IMR-90 (cell line): ENCODE data around the gene TMEM53. TPM values are rescaled to one million over a fixed set of nuclear protein-coding genes. Genes with fewer than 3 reads are reported as not detected.

Experiments
- ATAC-seq: fragments of 200-7000 bp; cut with Tn5 transposase; 2 replicates; pipeline ENCODE4 v1.9.1; 2020; ENCODE audit warnings: low read depth, mild to moderate bottlenecking, moderate library complexity
- BruUV-seq: library from RNA; stranded (reverse); fragments of 400-500 nt; replicated peaks from 2 replicates; lab custom pipeline; 2021; lab: Mats Ljungman, UMichigan
- CTCF ChIA-PET: fragments of 300-600 bp; formaldehyde crosslinking; extraction: SDS; loops from one replicate; lab custom pipeline; 2021; ENCODE audit warnings: antibody characterized with exemption; lab: Yijun Ruan, JAX
- POLR2A ChIA-PET: fragments of 300-600 bp; sonication (Branson Sonifier 250); formaldehyde crosslinking; loops from one replicate; lab custom pipeline; 2022; ENCODE audit warnings: antibody characterized with exemption; ENCODE audit not compliant: unreplicated experiment; lab: Charles Lee
- DNase-seq: peaks from one replicate; pipeline ENCODE4 v3.0.0; 2013
- H2AFZ ChIP-seq: replicated peaks from 2 replicates; pipeline ENCODE3; 2013; ENCODE audit warnings: low read length, mild to moderate bottlenecking; ENCODE audit not compliant: poor library complexity
- H2AK5ac ChIP-seq: 2 replicates; pipeline ENCODE4 v1.6.1; 2013; ENCODE audit warnings: low read depth, low read length, inconsistent platforms
- H2AK9ac ChIP-seq: replicated peaks from 2 replicates; pipeline ENCODE3; 2013; ENCODE audit warnings: mild to moderate bottlenecking, low read depth, low read length, moderate library complexity; ENCODE audit not compliant: poor library complexity
- H2BK120ac ChIP-seq: 2 replicates; pipeline ENCODE4 v1.6.1; 2013; ENCODE audit warnings: low read depth, low read length, inconsistent platforms
- H2BK15ac ChIP-seq: 3 replicates; pipeline ENCODE4 v1.6.1; 2013; ENCODE audit warnings: low read depth, low read length, inconsistent platforms
- H2BK20ac ChIP-seq: 2 replicates; pipeline ENCODE4 v1.6.1; 2013; ENCODE audit warnings: low read depth, mild to moderate bottlenecking, inconsistent platforms, low read length, moderate library complexity
- H2BK5ac ChIP-seq: 2 replicates; pipeline ENCODE4 v1.6.1; 2013; ENCODE audit warnings: mild to moderate bottlenecking, low read depth, low read length, inconsistent platforms; ENCODE audit not compliant: poor library complexity, severe bottlenecking
- H3K14ac ChIP-seq: replicated peaks from 2 replicates; pipeline ENCODE4 v1.6.1; 2013; ENCODE audit warnings: low read depth, low read length, inconsistent platforms
- H3K18ac ChIP-seq: 2 replicates; pipeline ENCODE4 v1.6.1; 2013; ENCODE audit warnings: low read depth, low read length, control low read depth
- H3K23ac ChIP-seq: 2 replicates; pipeline ENCODE4 v1.6.1; 2013; ENCODE audit warnings: low read depth, low read length, inconsistent platforms
- H3K27ac ChIP-seq: 2 replicates; pipeline ENCODE4 v1.5.1; 2013; ENCODE audit warnings: mild to moderate bottlenecking, control low read depth, low read length; ENCODE audit not compliant: insufficient read depth
- H3K27me3 ChIP-seq: 2 replicates; pipeline ENCODE4 v1.6.1; 2013; ENCODE audit warnings: low read length; ENCODE audit not compliant: control insufficient read depth, insufficient read depth
- H3K36me3 ChIP-seq: 2 replicates; pipeline ENCODE4 v1.6.1; 2013; ENCODE audit warnings: low read length, mixed read lengths; ENCODE audit not compliant: control insufficient read depth, insufficient read depth
- H3K4ac ChIP-seq: 2 replicates; pipeline ENCODE4 v1.6.1; 2013; ENCODE audit warnings: low read depth, low read length, inconsistent platforms
- H3K4me1 ChIP-seq: 2 replicates; pipeline ENCODE4 v1.6.1; 2013; ENCODE audit warnings: low read length, mixed read lengths; ENCODE audit not compliant: control insufficient read depth, insufficient read depth
- H3K4me2 ChIP-seq: 2 replicates; pipeline ENCODE4 v1.6.1; 2013; ENCODE audit warnings: low read depth, mild to moderate bottlenecking, control low read depth, low read length, moderate library complexity
- H3K4me3 ChIP-seq: 2 replicates; pipeline ENCODE4 v1.5.1; 2013; ENCODE audit warnings: low read depth, mild to moderate bottlenecking, control low read depth, low read length, moderate library complexity; ENCODE audit not compliant: insufficient read depth
- H3K56ac ChIP-seq: 2 replicates; pipeline ENCODE4 v1.6.1; 2013; ENCODE audit warnings: low read length, inconsistent platforms; ENCODE audit not compliant: insufficient read depth; ENCODE audit errors: extremely low read depth
- H3K79me1 ChIP-seq, 2 experiments: 2 replicates each; pipeline ENCODE4 v1.6.1; 2013; ENCODE audit warnings: low read length in 2 of 2, inconsistent platforms in 1 of 2, low read depth in 1 of 2
- H3K9ac ChIP-seq: 2 replicates; pipeline ENCODE4 v1.6.1; 2013; ENCODE audit warnings: low read depth, low read length, control low read depth
- H3K9me1 ChIP-seq: 2 replicates; pipeline ENCODE4 v1.6.1; 2013; ENCODE audit warnings: low read length, inconsistent platforms; ENCODE audit not compliant: insufficient read depth
- H3K9me3 ChIP-seq: 2 replicates; pipeline ENCODE4 v1.6.1; 2013; ENCODE audit warnings: low read length; ENCODE audit not compliant: control insufficient read depth, insufficient read depth
- H4K20me1 ChIP-seq: 2 replicates; pipeline ENCODE4 v1.6.1; 2013; ENCODE audit warnings: low read length, inconsistent platforms; ENCODE audit not compliant: insufficient read depth
- H4K5ac ChIP-seq: 2 replicates; pipeline ENCODE4 v1.6.1; 2013; ENCODE audit warnings: mild to moderate bottlenecking, low read depth, low read length, control low read depth
- H4K8ac ChIP-seq, 2 experiments: 2 replicates each; pipeline ENCODE4 v1.6.1; 2013; ENCODE audit warnings: low read depth in 2 of 2, low read length in 2 of 2, control low read depth in 1 of 2, inconsistent platforms in 1 of 2
- H4K91ac ChIP-seq: 2 replicates; pipeline ENCODE4 v1.6.1; 2013; ENCODE audit warnings: low read depth, low read length, inconsistent platforms; ENCODE audit not compliant: insufficient read depth
- BHLHE40 ChIP-seq: fragments of 150-350 bp; IDR thresholded peaks from 2 replicates; pipeline ENCODE4 v1.6.1; 2016; ENCODE audit warnings: mild to moderate bottlenecking, low read depth, low read length
- CHD1 ChIP-seq: IDR thresholded peaks from 2 replicates; pipeline ENCODE4 v1.6.1; 2012; ENCODE audit warnings: low read depth, low read length, improper control_type of control experiment
- ELK1 ChIP-seq: fragments of 150-350 bp; IDR thresholded peaks from 2 replicates; pipeline ENCODE4 v1.6.1; 2016; ENCODE audit warnings: low read depth, mild to moderate bottlenecking, low read length, moderate library complexity, borderline replicate concordance
- MXI1 ChIP-seq: IDR thresholded peaks from 2 replicates; pipeline ENCODE4 v1.6.1; 2012; ENCODE audit warnings: low read depth, mild to moderate bottlenecking, low read length, moderate library complexity, borderline replicate concordance
- NFE2L2 ChIP-seq: fragments of 150-350 bp; IDR thresholded peaks from 2 replicates; pipeline ENCODE4 v1.6.1; 2016; ENCODE audit warnings: low read depth, mild to moderate bottlenecking, low read length
- RAD21 ChIP-seq: IDR thresholded peaks from 2 replicates; pipeline ENCODE4 v1.6.1; 2012; ENCODE audit warnings: low read length, improper control_type of control experiment
- SMC3 ChIP-seq: fragments of 150-350 bp; IDR thresholded peaks from 2 replicates; pipeline ENCODE4 v1.6.1; 2016; ENCODE audit warnings: low read depth, mild to moderate bottlenecking, antibody characterized with exemption, low read length, moderate library complexity
- WGBS, 2 experiments: methylation state at CpG; one replicate each; pipeline versions ENCODE4 v1.1.5 to v1.1.7; 2013; ENCODE audit warnings: missing lambda C conversion rate in 2 of 2; ENCODE audit not compliant: insufficient read length in 1 of 2; ENCODE audit errors: extremely low coverage in 2 of 2; 5-methylcytosine and 5-hydroxymethylcytosine counted together
- dilution Hi-C: fragments of 300-500 bp; cut with HindIII; formaldehyde crosslinking; loops from one replicate; pipeline ENCODE4 v1.14.3; 2018; ENCODE audit warnings: low sequenced_read_pairs; ENCODE audit not compliant: unreplicated experiment
- in situ Hi-C: fragments of 300-500 bp; cut with MboI; formaldehyde crosslinking; loops from 3 replicates; pipeline ENCODE4 v1.14.3; 2019; ENCODE audit warnings: low sequenced_read_pairs, inconsistent platforms, mixed read lengths
- intact Hi-C: fragments of 100-400 bp; cut with micrococcal nuclease; formaldehyde crosslinking; loops from 2 replicates; pipeline ENCODE4 v1.10.0; 2022
- polyA plus RNA-seq, 3 experiments: library from polyadenylated mRNA; depleted of rRNA; stranded (reverse); fragments of >200 nt; gene quantifications; 2 replicates each; pipeline ENCODE4 v1.2.3, GENCODE V29; 2012; ENCODE audit warnings: low replicate concordance in 1 of 3
- total RNA-seq: library from RNA; depleted of rRNA; stranded (reverse); fragments of >200 nt; gene quantifications from 2 replicates; pipeline ENCODE4 v1.2.3, GENCODE V29; 2012
- TF ChIP-seq, protein P1 (sequence below): conservative IDR thresholded peaks from 2 replicates; pipeline ENCODE4 v1.5.1; 2012; ENCODE audit warnings: mild to moderate bottlenecking, low read depth, low read length, improper control_type of control experiment

Gene TMEM53
- total and polyA plus RNA-seq, 2 of the 4 experiments (the other 2 are of a cell fraction), result 2.7 to 6.3 TPM

DNA sequence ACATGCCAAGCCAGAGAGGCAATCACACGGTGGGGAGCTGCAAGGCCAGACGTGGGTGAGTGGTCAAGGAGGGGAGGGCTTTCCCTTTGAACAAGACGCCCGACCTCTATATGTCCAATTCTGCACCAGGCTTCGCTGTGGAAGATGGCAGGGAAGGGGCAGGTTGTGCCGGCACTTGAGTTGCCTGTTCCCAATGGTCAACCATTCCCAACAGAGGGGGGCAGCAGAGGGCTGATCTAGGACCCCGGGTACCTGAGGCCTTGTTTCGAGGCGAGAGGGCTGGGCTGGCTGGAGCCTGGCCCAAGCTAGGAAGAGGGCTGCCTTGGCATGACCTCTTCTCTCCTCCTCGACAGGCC lies 64.9 kb downstream of the TMEM53 start:
- no peak overlapping the region for H3K4ac ChIP-seq
- dilution Hi-C loops, result no loop called here
- BruUV-seq, result no TSS peak

More for the DNA sequence above, 64.9 kb downstream of the TMEM53 start:
- TF ChIP-seq, protein P1, sequence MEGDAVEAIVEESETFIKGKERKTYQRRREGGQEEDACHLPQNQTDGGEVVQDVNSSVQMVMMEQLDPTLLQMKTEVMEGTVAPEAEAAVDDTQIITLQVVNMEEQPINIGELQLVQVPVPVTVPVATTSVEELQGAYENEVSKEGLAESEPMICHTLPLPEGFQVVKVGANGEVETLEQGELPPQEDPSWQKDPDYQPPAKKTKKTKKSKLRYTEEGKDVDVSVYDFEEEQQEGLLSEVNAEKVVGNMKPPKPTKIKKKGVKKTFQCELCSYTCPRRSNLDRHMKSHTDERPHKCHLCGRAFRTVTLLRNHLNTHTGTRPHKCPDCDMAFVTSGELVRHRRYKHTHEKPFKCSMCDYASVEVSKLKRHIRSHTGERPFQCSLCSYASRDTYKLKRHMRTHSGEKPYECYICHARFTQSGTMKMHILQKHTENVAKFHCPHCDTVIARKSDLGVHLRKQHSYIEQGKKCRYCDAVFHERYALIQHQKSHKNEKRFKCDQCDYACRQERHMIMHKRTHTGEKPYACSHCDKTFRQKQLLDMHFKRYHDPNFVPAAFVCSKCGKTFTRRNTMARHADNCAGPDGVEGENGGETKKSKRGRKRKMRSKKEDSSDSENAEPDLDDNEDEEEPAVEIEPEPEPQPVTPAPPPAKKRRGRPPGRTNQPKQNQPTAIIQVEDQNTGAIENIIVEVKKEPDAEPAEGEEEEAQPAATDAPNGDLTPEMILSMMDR, result peak; percentile 70
- TF ChIP-seq MXI1 (no peak), ELK1 (no peak), SMC3 (peak; percentile 89), NFE2L2 (no peak), RAD21 (peak; percentile 85), BHLHE40 (no peak), CHD1 (no peak)
- Histone ChIP-seq H3K14ac (no peak overlapping the region), H2BK20ac (no peak overlapping the region), H2BK15ac (no peak overlapping the region), H2AK9ac (no peak overlapping the region), H3K23ac (no peak overlapping the region), H4K20me1 (no peaks in the 10 kb centered on the region), H3K27me3 (peaks cover 41% of the 10 kb centered on the region), H3K4me3 (no peak overlapping the region), H4K91ac (no peak overlapping the region), H2BK120ac (no peak overlapping the region), H2BK5ac (no peak overlapping the region), H3K56ac (no peak overlapping the region), H4K5ac (no peak overlapping the region), H3K9ac (no peak overlapping the region), H3K36me3 (no peaks in the 10 kb centered on the region), H3K9me1 (no peaks in the 10 kb centered on the region), H3K27ac (no peak overlapping the region), H2AK5ac (no peak overlapping the region), H3K18ac (no peak overlapping the region), H4K8ac (no peak overlapping the region), H2AFZ (peak overlapping the region; percentile 58), H3K9me3 (no peaks in the 10 kb centered on the region), H3K79me1 (no peaks in the 10 kb centered on the region), H3K4me1 (no peaks in the 10 kb centered on the region), H3K4me2 (no peak overlapping the region)
- intact Hi-C loops (loop anchor here (1.0 kb wide), 1 partner anchor 44 kb away; no protein-coding TSS in a partner anchor), in situ Hi-C loops (loop anchor here (5.0 kb wide), 1 partner anchor 43 kb away; no protein-coding TSS in a partner anchor)
- POLR2A ChIA-PET, result interaction anchor here (0.6 kb wide), 1 partner anchor 13 kb away, joined by 3 read pairs; no protein-coding TSS in a partner anchor
- DNase-seq, result peak; percentile 44
- ATAC-seq, result peak; percentile 94
- 11% methylated on average over 3 of the region's 10 CpGs; no CpG with 5 or more reads in 1 of the 2 experiments for WGBS, 2 experiments
- CTCF ChIA-PET, result interaction anchor here (1.0 to 5.0 kb wide), 3 partner anchors 20 to 43 kb away, joined by 4 to 39 read pairs (median 7); no protein-coding TSS in a partner anchor
